ENCODE measurements around the gene INSL3.

DNA sequence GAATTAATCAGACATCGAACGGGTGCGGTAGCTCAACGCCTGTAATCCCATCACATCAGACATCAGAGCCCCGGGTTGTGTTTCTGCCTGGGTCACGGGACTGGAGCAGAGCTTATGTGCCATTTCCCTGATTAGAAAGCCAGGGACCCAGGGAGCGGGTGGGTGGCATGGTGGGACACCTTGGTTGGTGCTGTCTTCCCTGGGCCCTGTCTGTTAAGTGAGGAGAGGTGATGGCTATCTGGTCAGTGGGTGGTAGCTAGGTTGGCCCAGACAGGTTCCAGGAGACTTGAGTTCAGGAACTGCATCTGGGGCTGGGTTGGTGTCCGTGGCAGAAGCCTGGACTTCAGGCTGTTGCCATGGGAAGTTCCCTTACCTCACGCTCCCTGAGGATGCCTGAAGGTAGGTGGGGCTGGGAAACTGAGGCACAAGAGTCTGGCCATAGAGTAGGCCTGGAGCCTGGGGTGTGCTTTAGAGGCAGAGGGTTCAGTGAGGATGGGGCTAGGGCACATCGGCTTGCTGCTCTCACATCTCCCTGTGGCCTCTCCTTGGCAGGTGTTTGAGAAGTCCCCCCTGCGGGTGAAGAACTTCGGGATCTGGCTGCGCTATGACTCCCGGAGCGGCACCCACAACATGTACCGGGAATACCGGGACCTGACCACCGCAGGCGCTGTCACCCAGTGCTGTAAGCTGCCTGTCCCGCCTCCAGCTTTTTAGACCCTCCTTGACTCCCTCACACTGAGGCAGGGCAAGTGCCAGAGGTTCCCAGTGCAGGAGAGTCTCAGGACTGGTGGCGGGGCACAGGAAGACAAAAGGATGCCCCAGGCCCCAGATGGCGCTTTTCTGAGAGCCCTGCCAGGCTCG, 40.5 kb upstream of the INSL3 start:
- TF ChIP-seq EP300 (IDR thresholded peaks at IDR 0.05; ENCODE audit: borderline replicate concordance in 1 of 2, low read depth in 2 of 2, low read length in 2 of 2), result no peak
- TF ChIP-seq MAFK (IDR thresholded peaks at IDR 0.05; ENCODE audit: low read depth, low read length), result no peak
- no peak for TF ChIP-seq RBBP5 (IDR thresholded peaks at IDR 0.05; ENCODE audit: borderline replicate concordance, low read depth, low read length)
- no peak for TF ChIP-seq SP1 (IDR thresholded peaks at IDR 0.05; ENCODE audit: low read depth, low read length)
- peak in 1 of 2 experiments; percentile 69; a peak in 2 of 3 replicates for TF ChIP-seq POLR2A (IDR thresholded peaks at IDR 0.05; ENCODE audit: control extremely low read depth in 1 of 2, low read depth in 2 of 2, low read length in 2 of 2)
- TF ChIP-seq CTCF (IDR thresholded peaks at IDR 0.05; ENCODE audit: control extremely low read depth in 1 of 3, insufficient read depth in 1 of 3, low read depth in 1 of 3, low read length in 3 of 3), result no peak
- no peak for TF ChIP-seq PHF8 (conservative IDR thresholded peaks at IDR 0.05; ENCODE audit: low read depth, low read length)
- TF ChIP-seq POLR2AphosphoS5 (IDR thresholded peaks at IDR 0.05; ENCODE audit: low read depth, low read length), result peak; percentile 77; the same call in 1 of the 2 replicates
- no peak for TF ChIP-seq EZH2 (IDR thresholded peaks at IDR 0.05; ENCODE audit: low read depth, low read length, severe bottlenecking)
- TF ChIP-seq HDAC2 (IDR thresholded peaks at IDR 0.05; ENCODE audit: borderline replicate concordance in 1 of 2, low read depth in 2 of 2, low read length in 2 of 2), result no peak
- no peak for TF ChIP-seq CREB1 (IDR thresholded peaks at IDR 0.05)
- no peak for TF ChIP-seq ASH2L (IDR thresholded peaks at IDR 0.05; ENCODE audit: low read length)

Measured in H1 (cell line).